ENCODE data around the gene MPND. TPM values are rescaled to one million over a fixed set of nuclear protein-coding genes. Genes with fewer than 3 reads are reported as not detected.

The MPND gene
- total RNA-seq, 2 donors from 2014 or later: 51.5 to 55.9 TPM

- Mint-ChIP-seq H3K4me3 (peak within 1 kb of the TSS; percentile 58), H3K9me3 (no peaks in the 10 kb centered on the region), H3K36me3 (ENCODE audit: low read depth) (peaks cover 4% of the 10 kb centered on the region), H3K27me3 (ENCODE audit: insufficient read depth) (peaks cover 6% of the 10 kb centered on the region), H3K4me1 (peaks cover 6% of the 10 kb centered on the region), H3K27ac (peak within 1 kb of the TSS; percentile 71)
- WGBS, 2 experiments (ENCODE audit: insufficient coverage in 1 of 2, insufficient read length in 1 of 2): 73 to 79% methylated on average over 17 to 23 of the region's 27 CpGs
- Histone ChIP-seq H3K27me3 (ENCODE audit: control insufficient read depth, insufficient read depth, low read length, poor library complexity, severe bottlenecking) (no peaks in the 10 kb centered on the region), H3K4me1 (ENCODE audit: control insufficient read depth, insufficient read depth, low read length) (no peaks in the 10 kb centered on the region), H3K4me3 (ENCODE audit: low read length) (peak within 1 kb of the TSS; percentile 58), H3K36me3 (ENCODE audit: control insufficient read depth, insufficient read depth, low read length) (no peaks in the 10 kb centered on the region), H3K27ac (ENCODE audit: low read depth, low read length) (peak within 1 kb of the TSS; percentile 81), H3K9ac (ENCODE audit: extremely low read depth, low read length, poor library complexity, severe bottlenecking) (peak within 1 kb of the TSS; percentile 15), H3K9me3 (ENCODE audit: control insufficient read depth, low read length) (no peaks in the 10 kb centered on the region)
- DNase-seq: peak; percentile 80
- TF ChIP-seq, protein P1, sequence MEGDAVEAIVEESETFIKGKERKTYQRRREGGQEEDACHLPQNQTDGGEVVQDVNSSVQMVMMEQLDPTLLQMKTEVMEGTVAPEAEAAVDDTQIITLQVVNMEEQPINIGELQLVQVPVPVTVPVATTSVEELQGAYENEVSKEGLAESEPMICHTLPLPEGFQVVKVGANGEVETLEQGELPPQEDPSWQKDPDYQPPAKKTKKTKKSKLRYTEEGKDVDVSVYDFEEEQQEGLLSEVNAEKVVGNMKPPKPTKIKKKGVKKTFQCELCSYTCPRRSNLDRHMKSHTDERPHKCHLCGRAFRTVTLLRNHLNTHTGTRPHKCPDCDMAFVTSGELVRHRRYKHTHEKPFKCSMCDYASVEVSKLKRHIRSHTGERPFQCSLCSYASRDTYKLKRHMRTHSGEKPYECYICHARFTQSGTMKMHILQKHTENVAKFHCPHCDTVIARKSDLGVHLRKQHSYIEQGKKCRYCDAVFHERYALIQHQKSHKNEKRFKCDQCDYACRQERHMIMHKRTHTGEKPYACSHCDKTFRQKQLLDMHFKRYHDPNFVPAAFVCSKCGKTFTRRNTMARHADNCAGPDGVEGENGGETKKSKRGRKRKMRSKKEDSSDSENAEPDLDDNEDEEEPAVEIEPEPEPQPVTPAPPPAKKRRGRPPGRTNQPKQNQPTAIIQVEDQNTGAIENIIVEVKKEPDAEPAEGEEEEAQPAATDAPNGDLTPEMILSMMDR (conservative IDR thresholded peaks at IDR 0.05): no peak
Measured at GRCh38 chr19:4338441-4339355, 4.7 kb upstream of the MPND start, which contains the start of gene STAP2. Gene STAP2, minus strand, starts transcription at chr19:4338827. Its CDS starts 74 bp downstream, at chr19:4338753.

- peak overlapping the region; percentile 98 for H3K27ac ChIP-seq (ENCODE audit: low read depth, low read length)
Measured at GRCh38 chr19:4342314-4342614, 1.1 kb upstream of the MPND start.

DNA sequence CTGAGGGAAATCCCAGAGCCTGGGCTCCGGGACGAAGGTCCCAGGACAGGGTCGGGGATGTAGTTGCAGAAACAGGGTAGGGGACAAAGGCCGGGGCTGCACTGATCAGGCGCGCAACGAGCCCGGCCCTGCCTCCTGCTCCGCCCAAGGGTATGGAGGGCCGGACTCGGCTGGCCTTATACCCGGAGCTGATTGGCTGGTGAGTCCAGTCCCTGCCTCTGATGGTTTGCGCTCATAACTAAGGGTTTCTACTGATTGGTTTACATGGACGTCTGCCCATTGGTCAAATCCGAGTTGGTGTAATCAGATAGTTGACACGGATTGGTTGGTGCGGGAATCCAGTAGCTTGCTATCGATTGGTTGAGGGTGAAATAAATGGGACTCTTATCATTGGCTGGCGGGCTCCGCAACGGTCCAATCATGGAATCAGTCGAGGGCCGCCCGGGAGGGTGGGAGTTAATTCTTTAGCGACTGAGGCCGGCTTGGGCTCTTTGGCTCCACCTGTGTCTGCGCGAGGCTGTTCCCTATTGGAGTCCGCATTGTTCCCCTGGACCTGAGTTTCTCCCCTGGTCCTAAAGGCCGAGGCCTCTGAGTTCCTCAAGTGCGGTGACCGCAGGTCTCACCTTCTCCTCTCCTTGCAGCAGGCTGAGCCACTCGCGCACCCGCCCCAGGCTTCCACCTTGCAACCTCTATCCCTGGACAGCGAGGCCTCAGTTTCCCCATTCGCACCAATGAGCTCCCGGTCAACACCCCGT is 570 bp upstream of the MPND start:
- Histone ChIP-seq H3K27me3 (ENCODE audit: control insufficient read depth, insufficient read depth, low read length, poor library complexity, severe bottlenecking) (no peaks in the 10 kb centered on the region), H3K9ac (ENCODE audit: extremely low read depth, low read length, poor library complexity, severe bottlenecking) (peak overlapping the region; percentile 95), H3K27ac (ENCODE audit: low read depth, low read length) (peak overlapping the region; percentile 98), H3K4me1 (ENCODE audit: control insufficient read depth, insufficient read depth, low read length) (peaks cover 5% of the 10 kb centered on the region), H3K9me3 (ENCODE audit: control insufficient read depth, low read length) (no peaks in the 10 kb centered on the region), H3K4me3 (ENCODE audit: low read length) (peak overlapping the region; percentile 94), H3K36me3 (ENCODE audit: control insufficient read depth, insufficient read depth, low read length) (peaks cover 23% of the 10 kb centered on the region)
- no peaks in the 10 kb centered on the region for H3K27me3 Mint-ChIP-seq (ENCODE audit: insufficient read depth)
- 0 to 1% methylated on average over 30 to 39 of the region's 39 CpGs for whole genome bisulfite sequencing, 2 experiments (ENCODE audit: insufficient coverage in 1 of 2, insufficient read length in 1 of 2)
- peaks cover 26% of the 10 kb centered on the region for H3K36me3 Mint-ChIP-seq (ENCODE audit: low read depth)
- no peaks in the 10 kb centered on the region for H3K9me3 Mint-ChIP-seq
- TF ChIP-seq, protein P1 (conservative IDR thresholded peaks at IDR 0.05): peak; percentile 62
- H3K27ac Mint-ChIP-seq: peak overlapping the region; percentile 99
- peaks cover 5% of the 10 kb centered on the region for H3K4me1 Mint-ChIP-seq
- H3K4me3 Mint-ChIP-seq: peak overlapping the region; percentile 82
- DNase-seq: peak; percentile 99

More at GRCh38 chr19:4342314-4342614, 1.1 kb upstream of the MPND start:
- Histone ChIP-seq H3K4me3 (ENCODE audit: low read length) (peak overlapping the region; percentile 91), H3K4me1 (ENCODE audit: control insufficient read depth, insufficient read depth, low read length) (peaks cover 5% of the 10 kb centered on the region), H3K9ac (ENCODE audit: extremely low read depth, low read length, poor library complexity, severe bottlenecking) (peak overlapping the region; percentile 92), H3K9me3 (ENCODE audit: control insufficient read depth, low read length) (no peaks in the 10 kb centered on the region), H3K27me3 (ENCODE audit: control insufficient read depth, insufficient read depth, low read length, poor library complexity, severe bottlenecking) (no peaks in the 10 kb centered on the region), H3K36me3 (ENCODE audit: control insufficient read depth, insufficient read depth, low read length) (peaks cover 19% of the 10 kb centered on the region)
- Mint-ChIP-seq H3K4me3 (peak overlapping the region; percentile 82), H3K4me1 (peaks cover 6% of the 10 kb centered on the region), H3K27me3 (ENCODE audit: insufficient read depth) (no peaks in the 10 kb centered on the region), H3K9me3 (no peaks in the 10 kb centered on the region), H3K36me3 (ENCODE audit: low read depth) (peaks cover 21% of the 10 kb centered on the region), H3K27ac (peak overlapping the region; percentile 98)
- DNase-seq: no peak
- WGBS, 2 experiments (ENCODE audit: insufficient coverage in 1 of 2, insufficient read length in 1 of 2): 11 to 40% methylated on average over 2 to 10 of the region's 10 CpGs
- TF ChIP-seq, protein P1 (conservative IDR thresholded peaks at IDR 0.05): no peak
